Rectal smooth muscle tissue (tissue), 1 donor: ENCODE measurements around the gene DNAJA3.

ENCODE experiments used
- H3K27ac ChIP-seq: one replicate; pipeline ENCODE4 v1.7.0; 2013; ENCODE audit warnings: low read depth, low read length, inconsistent platforms
- H3K27me3 ChIP-seq: one replicate; pipeline ENCODE4 v1.7.0; 2013; ENCODE audit warnings: low read length; ENCODE audit not compliant: control insufficient read depth, insufficient read depth
- H3K36me3 ChIP-seq: one replicate; pipeline ENCODE4 v1.7.0; 2013; ENCODE audit warnings: low read length; ENCODE audit not compliant: control insufficient read depth, insufficient read depth
- H3K4me1 ChIP-seq: one replicate; pipeline ENCODE4 v1.7.0; 2013; ENCODE audit warnings: low read length; ENCODE audit not compliant: control insufficient read depth, insufficient read depth
- H3K4me3 ChIP-seq: one replicate; pipeline ENCODE4 v1.7.0; 2013; ENCODE audit warnings: low read length
- H3K9ac ChIP-seq: one replicate; pipeline ENCODE4 v1.7.0; 2013; ENCODE audit warnings: low read length

The DNAJA3 gene

DNA sequence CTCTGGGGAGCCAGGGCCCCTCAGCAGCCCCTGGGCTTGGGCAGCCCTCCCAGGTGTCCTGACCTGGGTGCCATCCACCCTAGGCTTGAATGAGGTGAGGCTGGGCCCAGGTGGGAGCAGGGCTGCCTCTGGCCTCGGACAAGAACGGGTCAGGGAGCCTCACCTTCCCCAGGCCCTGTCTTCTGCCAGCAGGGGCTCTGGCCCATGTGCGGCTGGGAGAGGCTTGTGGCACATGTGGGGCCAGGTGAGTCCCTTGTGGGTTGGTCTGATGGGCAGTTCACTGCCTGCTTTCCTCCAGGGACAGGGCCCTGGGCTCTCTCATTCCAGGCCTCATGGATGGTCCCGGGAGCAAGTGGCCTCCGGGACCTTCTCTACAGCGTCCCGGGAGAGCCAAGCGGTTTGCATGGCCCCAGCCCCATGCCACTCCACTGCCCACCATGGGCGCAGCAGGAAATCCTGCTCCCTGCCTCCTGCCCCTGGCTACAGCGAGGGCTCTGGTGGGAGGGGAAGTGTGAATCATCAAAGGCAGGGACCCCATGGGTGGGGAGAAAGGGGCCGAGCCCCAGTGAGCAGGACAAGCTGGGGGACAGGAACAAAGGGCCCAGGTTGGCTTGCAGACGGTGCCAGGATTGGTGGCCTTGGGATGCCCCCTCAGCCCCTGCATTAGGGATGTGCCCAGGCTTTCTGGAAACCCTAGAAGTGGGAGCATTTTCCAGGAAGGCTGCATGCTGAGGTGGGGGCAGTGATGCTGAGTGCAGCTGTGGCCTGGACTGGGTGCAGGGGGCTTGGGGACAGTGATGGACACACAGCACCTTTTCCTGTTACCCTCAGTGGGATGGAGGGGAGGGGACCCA, 41.9 kb upstream of the DNAJA3 start:
- Histone ChIP-seq H3K4me3 (no peak overlapping the region), H3K36me3 (peaks cover 7% of the 10 kb centered on the region), H3K4me1 (peaks cover 4% of the 10 kb centered on the region), H3K27ac (no peak overlapping the region), H3K27me3 (no peaks in the 10 kb centered on the region), H3K9ac (no peak overlapping the region)

DNA sequence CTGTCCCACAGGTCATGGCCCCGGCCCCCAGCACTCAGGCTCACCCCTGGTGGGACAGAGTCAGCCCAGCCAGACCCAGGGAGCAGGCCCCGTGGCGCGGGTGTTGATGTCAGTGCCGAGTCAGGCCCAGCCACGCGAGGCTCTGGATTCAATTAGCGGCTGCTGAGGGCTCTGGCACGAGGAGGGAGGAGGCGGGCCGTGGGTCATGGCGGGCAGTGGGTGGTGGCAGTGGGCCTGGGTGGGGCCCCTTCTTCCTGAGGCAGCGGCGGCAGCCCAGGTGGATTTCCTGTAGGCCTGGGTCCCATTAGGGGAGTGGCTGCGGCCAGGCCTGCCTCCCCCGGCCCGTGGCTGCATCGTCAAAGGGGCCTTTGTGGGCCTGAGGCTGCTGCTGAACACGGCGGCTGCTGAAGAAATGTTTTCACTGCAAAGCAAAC, 41.1 kb upstream of the DNAJA3 start:
- Histone ChIP-seq H3K4me1 (peaks cover 4% of the 10 kb centered on the region), H3K27ac (no peak overlapping the region), H3K4me3 (no peak overlapping the region), H3K36me3 (peaks cover 7% of the 10 kb centered on the region), H3K9ac (no peak overlapping the region), H3K27me3 (no peaks in the 10 kb centered on the region)

DNA sequence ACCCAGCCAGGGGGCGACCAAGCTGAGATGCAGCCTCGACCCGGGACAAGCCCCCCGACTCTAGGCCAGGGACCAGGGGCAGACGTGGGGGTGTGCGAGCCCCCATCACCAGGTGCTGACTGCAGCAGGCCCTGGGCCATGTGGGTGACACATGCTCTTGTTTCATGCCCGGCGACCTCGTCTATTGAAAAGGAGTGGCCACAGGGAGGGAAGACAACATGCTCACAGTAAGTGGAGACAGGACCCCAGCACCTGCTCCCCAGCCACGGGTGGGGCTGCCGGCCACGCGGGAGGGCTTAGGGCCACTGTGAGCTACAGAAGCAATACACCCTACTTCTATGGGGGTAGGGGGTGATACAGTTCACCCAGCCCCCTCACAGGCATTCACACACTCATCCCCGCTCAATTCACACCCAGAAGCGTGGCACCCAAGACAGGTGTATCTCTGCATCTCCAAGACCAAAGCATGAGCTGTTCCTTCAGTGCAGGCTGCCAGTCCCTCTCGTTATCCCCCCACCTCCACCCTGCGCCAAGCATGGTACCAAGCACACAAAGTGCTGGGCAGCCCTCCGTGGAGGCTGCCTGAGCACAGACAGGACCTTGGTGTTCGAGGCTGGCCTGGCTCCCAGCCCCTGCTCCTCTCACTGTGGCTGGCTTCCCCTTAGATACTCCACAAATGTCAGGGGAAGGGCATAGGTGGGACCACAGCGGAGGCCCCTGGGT, 40.4 kb upstream of the DNAJA3 start:
- no peak overlapping the region for H3K9ac ChIP-seq
- peaks cover 4% of the 10 kb centered on the region for H3K4me1 ChIP-seq
- no peak overlapping the region for H3K4me3 ChIP-seq
- H3K27me3 ChIP-seq = no peaks in the 10 kb centered on the region
- no peak overlapping the region for H3K27ac ChIP-seq
- H3K36me3 ChIP-seq = peaks cover 7% of the 10 kb centered on the region

DNA sequence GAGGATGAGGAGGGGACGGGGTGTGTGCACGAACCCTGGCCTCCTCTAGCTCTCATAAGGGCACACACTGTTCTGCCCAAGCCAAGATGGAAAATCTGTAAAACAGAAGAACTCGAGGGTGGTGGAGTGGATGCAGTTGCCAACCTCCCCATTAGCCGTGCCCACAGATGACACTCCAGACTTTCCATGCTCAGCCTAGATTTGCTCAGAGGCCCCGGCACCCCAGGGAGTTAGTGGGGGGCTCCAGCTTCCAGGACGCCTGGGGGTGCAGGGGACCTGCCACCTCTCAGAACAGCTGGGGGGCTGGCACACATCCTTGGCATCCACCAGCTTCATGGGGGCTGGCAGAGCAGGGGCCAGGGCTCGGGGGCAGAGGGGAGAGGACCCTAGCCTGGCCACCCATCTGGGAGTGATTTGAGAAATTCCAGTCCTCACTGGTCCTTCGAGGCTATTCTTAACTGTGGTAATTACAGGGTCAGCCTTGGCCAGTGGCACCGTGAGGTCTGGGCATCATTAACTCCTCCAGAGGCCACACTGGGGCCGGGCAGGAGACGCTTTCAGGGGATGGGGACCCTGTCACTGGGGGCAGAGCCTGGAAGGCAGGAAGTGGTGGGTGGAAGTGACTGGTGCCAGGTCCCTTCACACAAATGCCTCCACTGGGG, 39.7 kb upstream of the DNAJA3 start:
- no peaks in the 10 kb centered on the region for H3K4me1 ChIP-seq

DNA sequence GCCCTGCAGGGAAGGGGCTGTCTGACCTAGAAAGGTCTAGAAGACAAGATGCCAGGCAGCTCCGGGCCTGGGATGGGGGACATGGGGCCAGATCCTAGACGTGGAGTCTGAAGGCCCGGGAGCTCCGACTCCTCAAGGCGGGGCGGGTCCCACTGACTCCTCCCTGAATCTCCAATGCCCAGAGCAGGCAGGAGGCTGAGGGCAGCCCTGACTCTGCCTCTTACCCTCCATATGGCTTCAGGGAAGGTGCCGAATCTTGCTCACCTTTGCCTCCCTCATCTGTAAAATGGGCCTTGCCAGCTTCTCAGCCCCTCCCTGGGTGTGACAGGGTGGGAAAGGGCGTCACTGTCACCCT, 39.2 kb upstream of the DNAJA3 start:
- no peak overlapping the region for H3K9ac ChIP-seq
- no peaks in the 10 kb centered on the region for H3K4me1 ChIP-seq
- no peaks in the 10 kb centered on the region for H3K27me3 ChIP-seq
- peaks cover 13% of the 10 kb centered on the region for H3K36me3 ChIP-seq
- no peak overlapping the region for H3K4me3 ChIP-seq
- H3K27ac ChIP-seq = no peak overlapping the region

More for the DNA sequence above, 39.7 kb upstream of the DNAJA3 start:
- H3K9ac ChIP-seq = no peak overlapping the region
- no peak overlapping the region for H3K27ac ChIP-seq
- H3K27me3 ChIP-seq = no peaks in the 10 kb centered on the region
- peaks cover 12% of the 10 kb centered on the region for H3K36me3 ChIP-seq
- no peak overlapping the region for H3K4me3 ChIP-seq

DNA sequence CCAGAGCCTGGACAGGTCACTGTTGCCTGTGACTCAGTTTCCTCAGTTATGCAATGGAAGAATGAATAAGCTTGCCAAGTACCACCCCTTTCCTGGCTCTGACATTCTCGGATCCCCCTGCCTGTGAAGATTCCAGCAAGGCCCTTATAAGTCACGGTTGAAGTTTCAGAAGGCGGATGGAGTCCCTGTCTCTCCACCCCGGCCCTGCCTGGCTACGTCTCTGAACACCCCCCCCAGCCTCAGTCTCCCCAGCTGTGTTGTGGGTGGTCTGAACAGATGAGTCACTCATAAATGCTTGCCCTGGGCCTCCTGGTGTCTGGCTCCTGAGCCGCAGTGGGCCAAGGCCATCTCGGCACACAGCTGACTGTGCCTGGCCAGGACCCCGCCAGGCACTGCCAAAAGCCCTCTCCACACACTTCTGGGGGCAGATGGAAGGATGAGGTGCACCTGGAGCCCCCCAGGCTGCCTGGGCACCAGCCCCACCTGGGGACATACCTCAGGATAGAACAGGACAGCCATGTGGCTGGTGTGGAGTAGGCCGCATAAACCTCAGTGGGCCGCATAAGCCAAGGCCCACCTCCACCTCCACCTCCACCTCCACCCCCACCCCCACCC, 38.6 kb upstream of the DNAJA3 start:
- Histone ChIP-seq H3K4me3 (no peak overlapping the region), H3K27me3 (no peaks in the 10 kb centered on the region), H3K4me1 (no peaks in the 10 kb centered on the region), H3K9ac (no peak overlapping the region), H3K36me3 (peaks cover 13% of the 10 kb centered on the region), H3K27ac (no peak overlapping the region)

DNA sequence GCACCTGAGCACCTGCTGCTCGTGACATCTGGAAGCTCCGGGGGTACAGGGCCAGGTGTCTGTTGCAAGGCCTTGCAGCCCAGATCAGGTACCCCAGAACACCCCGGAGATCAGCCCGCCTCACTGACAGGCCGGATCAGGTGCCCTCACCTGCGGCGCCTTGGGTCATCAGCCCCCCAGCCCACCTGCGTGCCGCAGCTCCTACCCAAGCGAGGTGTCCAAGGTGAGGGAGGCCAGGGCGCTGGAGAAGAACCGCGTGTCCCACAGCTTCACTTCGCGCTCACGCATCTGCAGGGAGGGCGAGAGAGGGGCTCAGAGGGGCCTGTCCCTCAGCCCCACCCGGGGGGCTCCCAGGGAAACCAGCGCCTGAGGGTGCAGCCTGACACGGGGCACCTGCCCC, 37.9 kb upstream of the DNAJA3 start:
- H3K36me3 ChIP-seq = peaks cover 13% of the 10 kb centered on the region
- H3K27me3 ChIP-seq = no peaks in the 10 kb centered on the region
- no peak overlapping the region for H3K4me3 ChIP-seq
- H3K9ac ChIP-seq = no peak overlapping the region
- H3K27ac ChIP-seq = no peak overlapping the region
- H3K4me1 ChIP-seq = peaks cover 6% of the 10 kb centered on the region

DNA sequence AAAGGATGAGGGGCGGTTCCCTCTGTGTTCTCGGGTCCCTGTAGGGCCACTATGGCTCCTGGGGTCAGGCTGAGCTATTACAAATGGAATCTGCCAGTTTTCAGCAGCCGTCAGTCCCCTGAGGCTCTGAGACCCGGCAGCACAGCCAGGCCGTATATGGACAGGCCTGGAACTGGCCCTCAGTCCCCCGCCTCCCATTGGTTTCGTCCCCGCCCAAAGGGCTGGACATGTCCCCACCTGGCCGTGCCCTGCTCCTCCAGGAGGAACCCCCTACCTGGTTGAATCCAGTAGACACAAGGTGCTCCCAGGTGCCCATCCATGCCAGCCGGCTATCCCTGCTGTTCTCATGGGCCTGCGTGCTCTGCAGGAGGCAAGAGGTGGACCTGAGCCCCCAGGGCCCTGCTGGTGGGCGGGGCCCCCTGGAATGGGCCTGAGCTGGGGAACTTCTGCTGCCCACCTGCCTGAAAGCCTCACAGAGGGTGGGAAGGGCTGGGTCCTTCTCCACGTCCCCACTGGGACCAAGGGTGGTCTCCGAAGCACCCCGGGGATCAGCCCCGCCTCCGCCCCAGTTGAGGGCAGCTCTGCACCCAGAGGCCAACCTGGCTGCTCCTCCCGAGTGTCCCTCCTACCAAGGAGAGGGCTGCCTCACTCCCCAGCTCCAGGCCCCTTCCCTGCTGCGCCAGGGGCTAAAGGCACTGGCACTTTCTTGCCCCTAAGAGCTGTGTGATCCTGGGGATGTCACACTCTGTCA, 37.2 kb upstream of the DNAJA3 start:
- no peaks in the 10 kb centered on the region for H3K27me3 ChIP-seq
- H3K4me3 ChIP-seq = no peak overlapping the region
- peaks cover 12% of the 10 kb centered on the region for H3K4me1 ChIP-seq
- no peak overlapping the region for H3K9ac ChIP-seq
- peaks cover 13% of the 10 kb centered on the region for H3K36me3 ChIP-seq
- H3K27ac ChIP-seq = no peak overlapping the region

DNA sequence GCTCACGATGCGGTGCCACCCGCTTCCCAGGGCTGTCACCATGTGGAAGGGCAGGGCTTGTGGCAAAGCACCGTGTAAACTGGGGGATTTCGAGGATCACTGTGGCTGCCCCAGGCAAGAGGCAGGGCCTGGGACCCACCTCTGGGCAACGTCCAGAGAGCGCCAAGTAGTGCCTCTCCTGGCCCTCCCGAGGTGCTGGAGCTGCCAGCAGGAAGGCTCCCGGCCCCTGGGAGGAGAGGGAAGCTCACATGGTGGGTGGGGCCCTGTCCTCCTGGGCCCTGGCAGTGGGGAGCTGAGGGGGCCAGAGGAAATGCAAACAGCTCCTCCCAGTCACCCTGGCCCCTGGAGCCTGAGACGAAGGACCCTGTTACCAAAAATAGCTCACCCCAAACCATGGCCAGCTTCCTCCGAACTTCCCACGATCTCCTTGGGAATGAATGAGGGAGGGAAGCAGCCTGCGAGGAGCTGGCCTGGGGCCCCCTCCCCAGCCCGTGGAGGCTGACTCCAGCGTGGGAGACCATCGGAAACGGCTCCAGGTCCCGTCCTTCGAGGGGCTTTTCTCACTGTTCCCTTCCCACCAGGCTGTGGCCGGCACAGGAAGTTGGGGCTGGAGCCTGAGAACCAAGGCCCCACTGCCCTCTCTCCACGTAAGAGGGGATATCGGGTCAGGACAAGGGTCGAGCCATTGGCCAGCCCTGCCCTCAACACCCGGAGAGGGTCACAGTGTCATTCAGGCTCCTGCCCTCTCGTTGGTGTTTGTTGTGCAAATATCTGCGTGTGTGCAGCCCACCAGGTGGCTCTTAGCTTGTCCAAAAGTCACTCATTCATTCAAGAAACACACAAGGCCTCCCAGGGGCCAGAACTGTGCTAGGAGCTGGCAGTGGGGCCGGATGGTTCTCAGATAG, 36.4 kb upstream of the DNAJA3 start:
- H3K9ac ChIP-seq = no peak overlapping the region
- peaks cover 12% of the 10 kb centered on the region for H3K4me1 ChIP-seq
- H3K36me3 ChIP-seq = peaks cover 13% of the 10 kb centered on the region
- no peaks in the 10 kb centered on the region for H3K27me3 ChIP-seq
- H3K27ac ChIP-seq = no peak overlapping the region
- no peak overlapping the region for H3K4me3 ChIP-seq

DNA sequence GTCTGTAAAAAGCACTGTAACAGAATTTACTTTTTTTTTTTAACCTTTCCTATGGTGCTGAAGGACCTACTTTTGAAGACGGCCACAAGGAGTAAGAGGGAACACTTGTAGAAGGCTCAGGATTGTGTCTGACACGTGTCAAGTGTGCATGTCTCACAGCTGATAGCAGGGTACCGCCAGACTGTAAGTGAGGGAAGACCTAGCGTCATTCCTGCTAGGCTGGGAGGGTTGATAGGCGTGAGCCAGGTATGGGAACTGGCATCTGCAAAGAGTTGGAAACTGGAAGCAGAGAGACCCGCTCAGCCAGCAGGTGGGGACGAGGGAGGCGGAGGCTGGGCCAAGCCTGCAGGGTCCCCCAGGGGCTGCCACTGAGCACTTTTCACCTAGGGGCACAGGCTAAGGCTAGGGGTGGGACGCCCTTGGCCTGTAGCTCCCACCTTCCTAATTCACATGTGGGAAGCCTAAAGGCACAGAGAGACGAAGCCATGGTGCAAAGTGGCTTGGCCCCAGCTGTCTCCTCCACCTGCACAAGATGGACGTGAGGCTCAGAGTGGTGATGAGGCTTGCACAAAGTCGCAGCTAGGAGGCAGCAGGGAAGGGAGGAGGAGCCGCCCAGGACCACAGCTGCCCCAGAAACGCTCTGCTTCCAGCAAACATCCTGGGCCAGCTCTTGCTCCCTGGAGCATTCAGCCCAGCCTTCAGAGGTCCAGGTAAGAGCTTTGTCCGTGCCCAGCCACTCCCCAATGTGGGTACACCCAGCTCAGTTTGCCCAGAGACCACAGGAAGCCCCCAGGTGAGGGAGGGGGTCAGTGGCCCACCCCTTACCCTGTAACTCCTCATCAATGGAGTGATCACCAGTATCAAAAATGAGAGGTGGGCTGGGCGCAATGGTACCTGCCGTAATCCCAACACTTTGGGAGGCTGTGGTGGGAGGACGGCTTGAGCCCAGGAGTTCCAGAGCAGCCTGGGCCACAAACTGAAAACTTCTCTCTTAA, 35.1 kb upstream of the DNAJA3 start:
- Histone ChIP-seq H3K4me3 (no peak overlapping the region), H3K27me3 (no peaks in the 10 kb centered on the region), H3K9ac (no peak overlapping the region), H3K4me1 (peaks cover 12% of the 10 kb centered on the region), H3K36me3 (peaks cover 13% of the 10 kb centered on the region), H3K27ac (no peak overlapping the region)
